Fibroblast of the aortic adventitia (primary cell): ENCODE measurements around the gene PRKCA. TPM values are rescaled to one million over a fixed set of nuclear protein-coding genes. Genes with fewer than 3 reads are reported as not detected.
"Not testable (repeated sequence)": the region's sequence is repeated elsewhere in the genome, so short reads cannot be mapped to it uniquely, and the experiment has no call there.

Source experiments
- DNase-seq: peaks from one replicate; pipeline ENCODE4 v3.0.0-alpha.2; 2010; ENCODE audit warnings: low read depth
- H3K4me3 ChIP-seq: 2 replicates; pipeline ENCODE4 v1.5.1; 2011; ENCODE audit warnings: low read depth, mild to moderate bottlenecking, control low read depth, low read length, moderate library complexity
- total RNA-seq: library from RNA; depleted of rRNA; stranded (reverse); fragments of >200 nt; gene quantifications from 2 replicates; pipeline ENCODE4 v1.2.3, GENCODE V29; 2012; ENCODE audit warnings: low replicate concordance
- TF ChIP-seq, protein P1 (sequence below): IDR thresholded peaks from 2 replicates; pipeline ENCODE4 v1.5.1; 2011; ENCODE audit warnings: mild to moderate bottlenecking, low read length, control low read depth, inconsistent platforms; ENCODE audit not compliant: insufficient read depth

PRKCA gene
- total RNA-seq, 1 donor = 43.7 TPM

DNA sequence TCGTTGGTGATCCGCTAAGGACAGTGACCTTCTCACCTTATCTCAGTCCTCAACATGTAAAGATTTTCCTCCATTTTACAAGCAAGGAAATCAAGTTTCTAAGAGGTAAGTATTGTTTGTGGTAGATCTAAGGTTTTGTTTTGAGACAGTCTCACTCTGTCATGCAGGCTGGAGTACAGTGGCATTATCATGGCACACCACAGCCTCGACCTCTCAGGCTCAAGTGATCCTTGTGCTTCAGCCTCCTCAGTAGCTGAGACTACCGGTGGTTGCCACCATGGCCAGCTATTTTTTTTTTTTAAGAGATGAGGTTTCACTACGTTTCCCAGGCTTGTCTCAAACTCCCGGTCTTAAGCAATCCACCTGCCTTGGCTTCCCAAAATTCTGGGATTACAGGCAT is 34.9 kb downstream of the PRKCA start:
- no peak for DNase-seq
- TF ChIP-seq, protein P1, sequence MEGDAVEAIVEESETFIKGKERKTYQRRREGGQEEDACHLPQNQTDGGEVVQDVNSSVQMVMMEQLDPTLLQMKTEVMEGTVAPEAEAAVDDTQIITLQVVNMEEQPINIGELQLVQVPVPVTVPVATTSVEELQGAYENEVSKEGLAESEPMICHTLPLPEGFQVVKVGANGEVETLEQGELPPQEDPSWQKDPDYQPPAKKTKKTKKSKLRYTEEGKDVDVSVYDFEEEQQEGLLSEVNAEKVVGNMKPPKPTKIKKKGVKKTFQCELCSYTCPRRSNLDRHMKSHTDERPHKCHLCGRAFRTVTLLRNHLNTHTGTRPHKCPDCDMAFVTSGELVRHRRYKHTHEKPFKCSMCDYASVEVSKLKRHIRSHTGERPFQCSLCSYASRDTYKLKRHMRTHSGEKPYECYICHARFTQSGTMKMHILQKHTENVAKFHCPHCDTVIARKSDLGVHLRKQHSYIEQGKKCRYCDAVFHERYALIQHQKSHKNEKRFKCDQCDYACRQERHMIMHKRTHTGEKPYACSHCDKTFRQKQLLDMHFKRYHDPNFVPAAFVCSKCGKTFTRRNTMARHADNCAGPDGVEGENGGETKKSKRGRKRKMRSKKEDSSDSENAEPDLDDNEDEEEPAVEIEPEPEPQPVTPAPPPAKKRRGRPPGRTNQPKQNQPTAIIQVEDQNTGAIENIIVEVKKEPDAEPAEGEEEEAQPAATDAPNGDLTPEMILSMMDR = no peak
- no peak overlapping the region for H3K4me3 ChIP-seq

DNA sequence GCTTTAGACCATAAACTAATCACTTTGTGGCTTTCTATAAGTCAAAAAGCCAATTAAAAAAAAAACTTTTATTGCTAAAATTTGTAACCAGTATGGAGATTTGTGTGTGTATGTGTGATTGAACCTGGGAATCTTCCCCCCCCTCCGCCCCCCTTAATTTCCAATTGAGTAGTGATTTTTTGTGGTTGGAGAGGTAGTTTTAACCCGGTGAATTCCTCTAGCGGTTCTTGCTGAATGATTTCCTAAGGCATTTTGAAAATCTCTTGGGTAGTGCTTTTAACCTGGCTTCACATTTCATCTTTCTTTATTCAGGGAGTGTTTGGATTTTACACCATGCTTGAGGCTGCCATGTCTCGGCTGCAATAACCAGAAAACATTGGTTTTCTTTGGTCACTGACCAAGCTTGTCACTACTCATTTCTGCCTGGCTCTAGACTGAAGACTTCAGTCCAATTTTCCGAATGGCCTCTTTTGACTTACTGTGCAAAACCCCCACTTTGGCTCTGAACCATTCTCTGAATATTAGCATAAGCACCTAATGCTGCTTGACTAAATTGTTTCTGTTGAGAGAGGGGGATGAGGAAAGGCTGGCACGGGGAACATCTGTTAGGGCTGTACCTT is 35.6 kb downstream of the PRKCA start:
- H3K4me3 ChIP-seq = no peak overlapping the region
- DNase-seq = peak; percentile 59
- TF ChIP-seq, protein P1 = no peak

DNA sequence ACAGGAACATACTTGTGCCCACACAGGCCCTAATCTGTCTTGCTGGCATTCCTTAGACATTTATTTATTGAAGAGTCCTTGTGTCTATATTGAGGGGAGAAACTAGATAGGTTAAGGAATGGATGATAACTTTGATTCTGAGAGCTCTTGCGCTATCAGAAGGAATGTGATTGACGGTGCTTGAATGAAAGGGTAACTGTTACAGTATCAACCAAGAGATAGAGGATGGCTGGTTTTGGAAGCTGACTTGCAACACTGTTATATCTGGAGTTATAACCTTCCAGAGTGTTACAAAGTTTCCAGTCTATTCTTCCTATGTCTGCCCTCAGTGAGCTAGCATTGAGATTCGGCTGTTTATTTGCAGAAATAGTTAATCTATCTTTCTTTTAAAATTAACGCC is 36.5 kb downstream of the PRKCA start:
- DNase-seq = no peak
- H3K4me3 ChIP-seq = no peak overlapping the region
- TF ChIP-seq, protein P1 = no peak

DNA sequence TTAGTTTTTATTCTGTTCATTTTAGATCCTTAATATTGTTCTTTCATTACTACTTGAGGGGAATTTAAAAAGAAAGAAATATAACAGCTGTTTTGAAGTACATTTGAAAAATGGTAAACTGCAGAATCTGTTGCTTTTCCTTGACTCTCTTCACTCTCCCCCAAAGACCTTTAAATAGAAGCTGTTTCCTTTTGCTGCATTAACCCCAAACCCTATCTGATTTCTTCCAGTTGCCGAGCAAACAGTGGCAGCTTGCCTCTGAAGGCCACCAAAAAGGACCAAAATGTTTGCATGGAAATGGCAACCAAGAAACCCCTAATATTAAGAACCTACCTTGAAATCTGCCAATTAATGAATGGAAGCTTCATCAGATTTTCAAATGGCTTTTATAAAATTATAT is 37.1 kb downstream of the PRKCA start:
- no peak overlapping the region for H3K4me3 ChIP-seq
- TF ChIP-seq, protein P1 = no peak

DNA sequence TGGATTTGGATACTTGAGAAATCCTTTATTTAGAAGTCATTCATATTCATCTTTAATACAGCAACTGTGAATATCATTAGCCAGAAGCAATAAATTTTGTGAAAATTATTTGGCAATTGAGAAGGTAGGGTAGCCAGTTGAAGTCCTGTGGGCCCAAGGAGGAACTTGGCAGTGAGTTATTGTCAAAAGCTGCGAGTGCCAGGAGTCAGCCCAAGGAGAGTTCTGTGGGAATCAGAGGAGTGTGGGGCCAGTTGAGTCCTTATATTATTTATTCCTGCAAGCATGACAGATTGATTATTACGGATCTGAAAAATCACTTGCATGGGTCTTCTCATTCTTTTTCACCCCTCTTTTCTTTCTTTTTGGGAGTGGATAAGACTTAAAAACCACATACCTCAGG is 38.3 kb downstream of the PRKCA start:
- DNase-seq = no peak
- no peak overlapping the region for H3K4me3 ChIP-seq

More for the DNA sequence above, 37.1 kb downstream of the PRKCA start:
- DNase-seq = no peak

DNA sequence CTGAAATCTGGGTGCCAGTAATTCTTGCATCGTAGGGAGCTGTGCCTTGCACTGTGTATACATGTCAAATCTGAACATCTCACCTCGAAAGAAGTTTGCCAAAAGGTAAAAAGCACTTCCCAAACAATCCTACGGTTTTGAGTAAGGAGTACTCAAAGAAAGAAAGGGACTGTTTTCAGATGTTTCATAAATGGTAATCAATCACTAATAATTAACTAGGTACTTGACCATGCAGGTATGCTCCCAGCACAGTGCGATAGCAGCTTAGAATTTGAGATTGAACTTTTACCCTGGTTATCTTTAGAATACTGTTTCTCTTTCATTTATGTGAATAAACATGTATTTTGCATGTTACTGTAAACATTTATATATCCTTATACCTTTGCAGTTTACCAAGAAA is 39.0 kb downstream of the PRKCA start:
- TF ChIP-seq, protein P1 = no peak
- no peak for DNase-seq
- no peak overlapping the region for H3K4me3 ChIP-seq

More for the DNA sequence above, 38.3 kb downstream of the PRKCA start:
- TF ChIP-seq, protein P1 = no peak

DNA sequence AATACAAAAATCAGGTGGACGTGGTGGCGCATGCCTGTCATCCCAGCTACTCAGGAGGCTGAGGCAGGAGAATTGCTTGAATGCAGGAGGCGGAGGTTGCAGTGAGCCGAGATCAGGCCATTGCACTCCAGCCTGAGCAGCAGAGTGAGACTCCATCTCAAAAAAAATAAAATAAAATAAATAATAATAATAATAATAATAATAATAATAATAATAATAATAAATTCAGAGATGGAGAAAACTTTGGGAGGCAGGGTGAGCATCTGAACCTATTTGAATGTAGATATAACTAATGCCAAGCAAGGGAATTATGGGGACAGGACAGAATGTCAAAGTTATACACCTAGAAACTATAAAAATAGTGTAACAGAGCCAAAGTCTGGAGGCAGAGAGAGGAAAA is 39.9 kb downstream of the PRKCA start:
- not testable (repeated sequence) for DNase-seq

More for the DNA sequence above, 39.9 kb downstream of the PRKCA start:
- H3K4me3 ChIP-seq = not testable (repeated sequence)
